Measurements from ENCODE around the gene ACSM3. TPM values are rescaled to one million over a fixed set of nuclear protein-coding genes. Genes with fewer than 3 reads are reported as not detected.

Gene ACSM3
- total and polyA plus RNA-seq, 9 of the 15 experiments (the other 6 are each of a cell fraction or from before 2014, with no cell fraction given): 112 to 420 (median 182) TPM

GRCh38 chr16:20744922-20745440 lies 18.8 kb upstream of the ACSM3 start (continued):
- TF ChIP-seq TOE1 (IDR thresholded peaks at IDR 0.05; ENCODE audit: borderline replicate concordance) (no peak; the same call in 1 of the 2 replicates), TOE1 (CRISPR knock-in tag; IDR thresholded peaks at IDR 0.05; ENCODE audit: borderline replicate concordance, low read depth) (no peak), ZEB2 (IDR thresholded peaks at IDR 0.05) (no peak), MLLT1 (IDR thresholded peaks at IDR 0.05) (peak in 1 of 2 experiments; percentile 58; a peak in 1 of 4 replicates), FOXK1 (CRISPR knock-in tag; IDR thresholded peaks at IDR 0.05; ENCODE audit: borderline replicate concordance) (no peak), ZNF274 (IDR thresholded peaks at IDR 0.05; ENCODE audit: borderline replicate concordance, low read depth, low read length) (no peak), NFXL1 (CRISPR knock-in tag; IDR thresholded peaks at IDR 0.05) (no peak), SP2 (IDR thresholded peaks at IDR 0.05; ENCODE audit: extremely low read depth, low read depth, low read length, poor library complexity, severe bottlenecking) (no peak), ZNF316 (IDR thresholded peaks at IDR 0.05) (peak; percentile 89), THRA (IDR thresholded peaks at IDR 0.05) (no peak), HOXB6 (CRISPR knock-in tag; IDR thresholded peaks at IDR 0.05; ENCODE audit: borderline replicate concordance) (no peak; the same call in 1 of the 2 replicates), ZNF184 (CRISPR knock-in tag; IDR thresholded peaks at IDR 0.05) (no peak), PATZ1 (CRISPR knock-in tag; IDR thresholded peaks at IDR 0.05; ENCODE audit: borderline replicate concordance) (no peak), KLF1 (tag; IDR thresholded peaks at IDR 0.05) (no peak), ILK (tag; IDR thresholded peaks at IDR 0.05; ENCODE audit: borderline replicate concordance, low read depth) (no peak), ARHGAP35 (IDR thresholded peaks at IDR 0.05; ENCODE audit: partially characterized antibody) (no peak), KAT2B (IDR thresholded peaks at IDR 0.05; ENCODE audit: low read depth, low read length) (no peak), NELFE (IDR thresholded peaks at IDR 0.05; ENCODE audit: insufficient read depth, insufficient read length) (no peak), STAG1 (CRISPR knock-in tag; IDR thresholded peaks at IDR 0.05; ENCODE audit: borderline replicate concordance) (no peak), SAFB (IDR thresholded peaks at IDR 0.05; ENCODE audit: borderline replicate concordance, low read depth, low read length) (no peak), NFATC3 (IDR thresholded peaks at IDR 0.05) (no peak), PBX2 (CRISPR knock-in tag; IDR thresholded peaks at IDR 0.05; ENCODE audit: low read depth) (no peak), PBX2 (tag; conservative IDR thresholded peaks at IDR 0.05; ENCODE audit: low read depth) (peak; percentile 46)

Data from K562 (cell line).